T47D (cell line): Measurements from ENCODE around the gene DXO.
A peak's percentile ranks its signal among the peaks of the same experiment; 100 is the strongest.
"Not testable (repeated sequence)": the region's sequence is repeated elsewhere in the genome, so short reads cannot be mapped to it uniquely, and the experiment has no call there.

Experiments used
- DNase-seq, 2 experiments: peaks; one replicate each; pipeline versions ENCODE4 v3.0.0 to v3.0.0-alpha.2; 2011 to 2012; ENCODE audit warnings: low read depth in 1 of 2, low spot score in 1 of 2
- JUND ChIP-seq: IDR thresholded peaks from 2 replicates; pipeline ENCODE4 v1.6.1; 2012; ENCODE audit warnings: low read depth
- in situ Hi-C: cut with HindIII; loops from 2 replicates; pipeline ENCODE4 v1.10.0; 2016; ENCODE audit warnings: low sequenced_read_pairs, low pct_unique_long_range_greater_than_20kb

Gene DXO

GRCh38 chr6:31940256-31940664 is 31.7 kb downstream of the DXO start:
- in situ Hi-C loops = no loop called here
- TF ChIP-seq JUND = no peak
- DNase-seq = peak in 1 of 2 experiments; percentile 64

- no peak for DNase-seq
- in situ Hi-C loops = no loop called here
- no peak for TF ChIP-seq JUND
Observed at GRCh38 chr6:31935823-31936222, 36.1 kb downstream of the DXO start.

GRCh38 chr6:31935021-31935420 is 36.9 kb downstream of the DXO start:
- DNase-seq = no peak
- in situ Hi-C loops = no loop called here
- TF ChIP-seq JUND = no peak

GRCh38 chr6:31933537-31933936 is 38.4 kb downstream of the DXO start:
- TF ChIP-seq JUND = no peak
- in situ Hi-C loops = no loop called here
- DNase-seq = no peak

GRCh38 chr6:31932137-31932536 is 39.8 kb downstream of the DXO start:
- in situ Hi-C loops, DNase-seq: not testable (repeated sequence)

GRCh38 chr6:31930962-31931361 is 41.0 kb downstream of the DXO start:
- DNase-seq = no peak
- TF ChIP-seq JUND = no peak
- in situ Hi-C loops = no loop called here

- no peak for TF ChIP-seq JUND
- in situ Hi-C loops = no loop called here
- DNase-seq = no peak
Observed at GRCh38 chr6:31928672-31928939, 43.3 kb downstream of the DXO start.

- in situ Hi-C loops = no loop called here
- DNase-seq = no peak
- TF ChIP-seq JUND = no peak
Observed at GRCh38 chr6:31927863-31928671, 43.9 kb downstream of the DXO start.

GRCh38 chr6:31927242-31927862 is 44.6 kb downstream of the DXO start, which contains the start of gene C2:
Gene C2, plus strand, starts transcription at chr6:31927717. Its CDS starts 36 bp downstream, at chr6:31927753.
- no peak for TF ChIP-seq JUND
- in situ Hi-C loops = no loop called here
- DNase-seq = no peak

GRCh38 chr6:31922942-31923341 is 49.0 kb downstream of the DXO start:
- in situ Hi-C loops = no loop called here
- no peak for TF ChIP-seq JUND
- peak in 1 of 2 experiments; percentile 36 for DNase-seq

- in situ Hi-C loops = no loop called here
- no peak for TF ChIP-seq JUND
- DNase-seq = no peak
Observed at GRCh38 chr6:31920811-31921210, 51.1 kb downstream of the DXO start.
